KMS-11 (cell line): ENCODE results near the gene ESD.

Source experiments
- H2AFZ ChIP-seq: fragments of 200-600 bp; sonication (generic); 2 replicates; pipeline ENCODE4 v1.6.1; 2016; ENCODE audit warnings: antibody characterized with exemption, mixed run types, low read depth
- H3K27ac ChIP-seq: fragments of 200-600 bp; sonication (generic); 2 replicates; pipeline ENCODE4 v1.6.1; 2016; ENCODE audit warnings: mild to moderate bottlenecking, mixed run types
- H3K27me3 ChIP-seq: fragments of 200-600 bp; sonication (generic); 2 replicates; pipeline ENCODE4 v1.6.1; 2017; ENCODE audit warnings: mild to moderate bottlenecking, low read depth, mixed run types, moderate library complexity; ENCODE audit not compliant: insufficient read depth
- H3K36me3 ChIP-seq: fragments of 200-600 bp; sonication (generic); 2 replicates; pipeline ENCODE4 v1.6.1; 2017; ENCODE audit warnings: mild to moderate bottlenecking, mixed run types; ENCODE audit not compliant: insufficient read depth
- H3K4me1 ChIP-seq: fragments of 200-600 bp; sonication (generic); 2 replicates; pipeline ENCODE4 v1.6.1; 2016; ENCODE audit warnings: mild to moderate bottlenecking, low read depth, mixed run types; ENCODE audit not compliant: poor library complexity, severe bottlenecking
- H3K4me2 ChIP-seq: fragments of 200-600 bp; sonication (generic); 2 replicates; pipeline ENCODE4 v1.7.0; 2016; ENCODE audit warnings: mild to moderate bottlenecking, mixed run types
- H3K4me3 ChIP-seq: fragments of 200-600 bp; sonication (generic); IDR thresholded peaks from 2 replicates; pipeline ENCODE4 v1.6.1; 2017; ENCODE audit warnings: low read depth, low read length, mixed read lengths; ENCODE audit not compliant: insufficient read depth
- H3K79me2 ChIP-seq: fragments of 200-600 bp; sonication (generic); 2 replicates; pipeline ENCODE4 v1.6.1; 2016; ENCODE audit warnings: low read depth, mixed run types; ENCODE audit not compliant: insufficient read depth
- H3K9ac ChIP-seq: fragments of 200-600 bp; sonication (generic); 2 replicates; pipeline ENCODE4 v1.6.1; 2016; ENCODE audit warnings: mild to moderate bottlenecking, mixed run types
- H4K20me1 ChIP-seq: fragments of 200-600 bp; sonication (generic); 2 replicates; pipeline ENCODE4 v1.6.1; 2016; ENCODE audit warnings: mild to moderate bottlenecking, mixed run types; ENCODE audit not compliant: insufficient read depth
- TF ChIP-seq, protein P1 (sequence below): fragments of 200-600 bp; sonication (generic); conservative IDR thresholded peaks from 2 replicates; pipeline ENCODE4 v1.6.1; 2017; ENCODE audit warnings: low read depth, mild to moderate bottlenecking, antibody characterized with exemption, low read length, moderate library complexity, mixed read lengths

The ESD gene

DNA sequence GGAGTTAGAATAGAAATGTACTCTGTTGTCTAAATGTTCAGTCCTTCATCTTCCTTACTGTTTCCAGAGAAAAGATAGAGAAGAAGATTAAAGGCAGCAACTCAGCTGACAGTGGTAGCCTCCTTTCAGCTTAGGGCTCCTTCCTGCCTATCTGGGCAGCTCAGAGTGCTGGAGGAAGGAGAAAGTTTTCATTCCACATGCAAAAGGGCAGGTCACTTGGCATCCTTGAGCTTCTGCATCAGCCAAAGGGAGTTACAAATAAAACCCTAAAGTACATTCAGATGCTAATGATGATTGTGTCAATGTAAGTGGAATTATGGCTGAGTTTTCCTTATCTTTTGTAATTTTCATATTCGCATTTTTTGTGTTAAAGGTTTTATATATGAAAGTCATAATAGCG is 58.9 kb downstream of the ESD start:
- TF ChIP-seq, protein P1, sequence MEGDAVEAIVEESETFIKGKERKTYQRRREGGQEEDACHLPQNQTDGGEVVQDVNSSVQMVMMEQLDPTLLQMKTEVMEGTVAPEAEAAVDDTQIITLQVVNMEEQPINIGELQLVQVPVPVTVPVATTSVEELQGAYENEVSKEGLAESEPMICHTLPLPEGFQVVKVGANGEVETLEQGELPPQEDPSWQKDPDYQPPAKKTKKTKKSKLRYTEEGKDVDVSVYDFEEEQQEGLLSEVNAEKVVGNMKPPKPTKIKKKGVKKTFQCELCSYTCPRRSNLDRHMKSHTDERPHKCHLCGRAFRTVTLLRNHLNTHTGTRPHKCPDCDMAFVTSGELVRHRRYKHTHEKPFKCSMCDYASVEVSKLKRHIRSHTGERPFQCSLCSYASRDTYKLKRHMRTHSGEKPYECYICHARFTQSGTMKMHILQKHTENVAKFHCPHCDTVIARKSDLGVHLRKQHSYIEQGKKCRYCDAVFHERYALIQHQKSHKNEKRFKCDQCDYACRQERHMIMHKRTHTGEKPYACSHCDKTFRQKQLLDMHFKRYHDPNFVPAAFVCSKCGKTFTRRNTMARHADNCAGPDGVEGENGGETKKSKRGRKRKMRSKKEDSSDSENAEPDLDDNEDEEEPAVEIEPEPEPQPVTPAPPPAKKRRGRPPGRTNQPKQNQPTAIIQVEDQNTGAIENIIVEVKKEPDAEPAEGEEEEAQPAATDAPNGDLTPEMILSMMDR = no peak
- no peaks in the 10 kb centered on the region for H3K79me2 ChIP-seq
- no peaks in the 10 kb centered on the region for H3K36me3 ChIP-seq

DNA sequence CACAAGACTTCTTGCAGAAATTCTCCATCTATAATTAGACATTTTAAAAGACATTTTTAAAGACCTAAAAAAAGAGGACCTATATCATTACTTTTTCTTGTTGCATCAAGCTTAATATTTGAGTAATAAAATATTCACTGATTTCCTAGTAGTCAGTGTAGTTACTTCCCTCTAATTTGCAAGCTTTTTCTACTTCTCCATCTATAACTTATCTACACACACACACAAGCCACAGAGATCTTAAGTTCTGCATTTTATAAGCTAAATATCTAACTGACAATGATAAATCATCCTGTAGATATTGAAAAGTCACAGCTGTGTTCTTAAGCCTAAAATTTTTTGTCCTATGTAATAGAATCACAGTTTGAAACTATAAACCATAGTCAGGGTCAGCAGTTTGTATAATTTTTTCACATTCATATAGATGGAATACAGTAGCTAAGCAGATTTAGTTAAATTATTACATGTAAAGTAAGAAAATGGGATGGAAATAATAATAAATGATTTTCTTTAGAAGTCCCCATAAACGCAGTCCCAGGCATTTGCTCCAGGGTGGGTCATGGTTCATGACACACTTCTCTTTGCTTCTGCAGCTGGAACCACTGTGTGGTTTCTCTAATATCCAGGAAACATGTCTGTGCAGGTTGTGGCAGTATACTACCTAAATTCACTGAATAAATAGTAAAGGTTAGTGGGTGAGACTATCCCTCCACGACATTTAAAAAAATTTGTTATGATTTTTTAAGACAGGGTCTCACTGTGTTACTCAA is 60.2 kb downstream of the ESD start:
- Histone ChIP-seq H3K4me1 (no peaks in the 10 kb centered on the region), H3K79me2 (no peaks in the 10 kb centered on the region), H4K20me1 (no peaks in the 10 kb centered on the region), H3K27me3 (no peaks in the 10 kb centered on the region), H3K36me3 (no peaks in the 10 kb centered on the region), H3K9ac (no peak overlapping the region), H3K4me2 (no peak overlapping the region), H2AFZ (no peak overlapping the region), H3K27ac (no peak overlapping the region), H3K4me3 (no peak overlapping the region)
- TF ChIP-seq, protein P1 = no peak

More for the DNA sequence above, 58.9 kb downstream of the ESD start:
- Histone ChIP-seq H2AFZ (no peak overlapping the region), H4K20me1 (no peaks in the 10 kb centered on the region), H3K27ac (no peak overlapping the region), H3K4me3 (no peak overlapping the region), H3K27me3 (no peaks in the 10 kb centered on the region), H3K4me1 (no peaks in the 10 kb centered on the region), H3K4me2 (no peak overlapping the region), H3K9ac (no peak overlapping the region)

DNA sequence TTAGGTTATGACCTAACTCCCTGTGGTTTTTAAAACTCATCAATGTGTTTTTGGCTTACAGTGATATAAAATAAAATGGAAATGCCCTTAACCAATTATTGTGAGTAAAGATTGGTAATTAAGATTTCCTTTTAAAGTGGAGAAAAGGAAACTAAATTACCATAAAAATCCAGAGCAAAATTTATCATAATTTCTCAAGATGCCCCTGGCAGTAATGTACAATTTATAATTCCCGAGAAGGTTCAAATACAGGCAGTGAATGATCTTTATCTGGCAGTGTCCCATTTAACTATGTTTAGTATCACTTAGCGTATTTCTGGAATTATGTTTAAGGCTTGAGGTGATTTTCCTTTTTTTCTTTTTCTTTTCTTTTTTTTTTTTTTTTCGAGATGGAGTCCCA is 61.5 kb downstream of the ESD start:
- no peak overlapping the region for H3K27ac ChIP-seq
- no peak overlapping the region for H2AFZ ChIP-seq
- TF ChIP-seq, protein P1 = no peak
- no peak overlapping the region for H3K9ac ChIP-seq
- no peaks in the 10 kb centered on the region for H4K20me1 ChIP-seq
- H3K4me1 ChIP-seq = no peaks in the 10 kb centered on the region
- no peaks in the 10 kb centered on the region for H3K36me3 ChIP-seq
- H3K79me2 ChIP-seq = no peaks in the 10 kb centered on the region
- H3K4me2 ChIP-seq = no peak overlapping the region
- no peaks in the 10 kb centered on the region for H3K27me3 ChIP-seq
- H3K4me3 ChIP-seq = no peak overlapping the region

DNA sequence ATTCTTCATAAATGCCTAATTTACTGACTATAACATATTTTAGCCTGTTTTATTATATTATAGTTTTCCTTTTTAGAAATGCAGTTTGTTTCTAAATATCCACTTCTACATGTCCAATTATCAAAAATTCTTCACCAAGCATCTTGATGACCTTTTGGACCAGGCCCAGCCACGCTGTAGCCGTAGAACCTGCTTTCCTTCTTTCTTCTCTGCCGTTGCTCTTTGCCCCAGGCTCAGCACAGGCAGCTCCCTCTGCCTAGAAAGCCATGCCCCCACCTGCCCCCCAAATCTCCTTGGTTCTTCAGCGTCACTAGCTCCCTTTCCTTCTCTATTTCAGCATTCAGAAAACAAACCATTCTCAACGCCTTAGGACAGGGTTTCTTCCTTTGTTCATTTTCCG is 65.4 kb downstream of the ESD start:
- Histone ChIP-seq H3K36me3 (no peaks in the 10 kb centered on the region), H2AFZ (no peak overlapping the region), H3K27ac (no peak overlapping the region), H3K4me3 (no peak overlapping the region), H4K20me1 (no peaks in the 10 kb centered on the region), H3K9ac (no peak overlapping the region), H3K4me1 (no peaks in the 10 kb centered on the region), H3K4me2 (no peak overlapping the region), H3K79me2 (no peaks in the 10 kb centered on the region), H3K27me3 (no peaks in the 10 kb centered on the region)
- TF ChIP-seq, protein P1 = no peak
